CD4-positive, alpha-beta T cell treated with Interferon gamma for 1 hour (primary cell): Measurements from ENCODE around the gene ARRB2.
"Not testable (repeated sequence)": the region's sequence is repeated elsewhere in the genome, so short reads cannot be mapped to it uniquely, and the experiment has no call there.

Experiments
- DNase-seq: peaks from one replicate; pipeline ENCODE4 v3.0.0-alpha.2; 2020

Gene ARRB2

DNA sequence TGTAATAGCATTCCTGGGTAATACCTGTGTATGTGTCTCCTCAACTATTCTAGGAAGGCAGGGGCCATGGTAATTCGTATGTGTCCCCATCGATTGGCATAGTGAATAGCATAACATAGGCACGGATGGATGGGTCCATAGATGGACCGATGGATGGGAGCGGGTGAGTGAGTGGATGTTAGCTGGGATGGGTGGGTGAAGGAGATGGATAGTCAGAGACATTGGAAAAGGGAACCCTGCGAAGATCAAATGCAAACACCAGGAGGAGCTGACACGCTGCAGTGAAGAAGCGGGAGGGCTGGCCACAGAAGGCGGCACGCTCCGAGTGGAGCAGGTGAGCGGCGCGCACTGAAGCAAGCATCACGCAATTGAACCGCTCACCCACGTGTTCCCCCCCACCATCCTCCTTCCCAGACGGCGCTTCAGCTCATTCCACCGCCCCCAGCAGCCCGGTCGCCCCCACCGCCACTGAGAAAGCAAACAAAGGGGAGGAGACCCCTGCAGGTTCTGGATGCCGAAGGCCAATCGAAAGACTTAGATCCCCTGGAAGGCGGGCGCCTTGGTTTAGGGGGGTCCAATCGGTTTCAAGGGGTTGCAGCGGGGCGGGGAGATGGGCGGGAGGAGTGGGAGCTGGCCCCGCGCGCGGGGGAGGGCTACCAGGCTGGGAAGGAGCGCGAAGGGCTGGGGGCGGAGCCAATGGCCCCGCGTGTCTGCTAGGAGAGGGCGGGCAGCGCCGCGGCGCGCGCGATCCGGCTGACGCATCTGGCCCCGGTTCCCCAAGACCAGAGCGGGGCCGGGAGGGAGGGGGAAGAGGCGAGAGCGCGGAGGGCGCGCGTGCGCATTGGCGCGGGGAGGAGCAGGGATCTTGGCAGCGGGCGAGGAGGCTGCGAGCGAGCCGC is at the start of gene ARRB2:
TSS of gene ARRB2 (plus strand) at position 839 of the 899 bp plus-strand sequence. CDS start 90 bp downstream, outside the sequence.
- peak; percentile 99 for DNase-seq

GRCh38 chr17:4663711-4664110 is 46.7 kb upstream of the ARRB2 start:
- no peak for DNase-seq

DNA sequence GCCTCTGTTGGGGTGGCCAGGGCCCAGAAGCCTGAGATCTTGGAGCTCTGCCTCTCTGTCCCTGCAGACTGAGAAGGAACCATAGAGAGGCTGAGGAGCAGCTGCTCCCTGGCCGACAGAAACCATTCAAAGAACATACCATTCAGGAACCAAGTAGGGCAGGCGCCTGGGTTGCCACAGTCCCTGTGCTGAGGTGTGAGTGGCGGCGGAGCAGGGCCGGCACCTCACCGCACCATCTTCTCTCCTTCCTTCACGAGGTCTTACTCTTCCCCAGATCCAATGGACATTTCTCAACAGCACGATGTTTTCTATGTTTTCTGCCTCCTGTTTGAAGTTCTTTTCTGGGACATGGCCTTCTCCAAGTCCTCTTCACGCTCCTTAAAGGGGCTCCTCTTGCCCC is 46.2 kb upstream of the ARRB2 start:
- DNase-seq: no peak

GRCh38 chr17:4665027-4665426 is 45.4 kb upstream of the ARRB2 start:
- DNase-seq: no peak

DNA sequence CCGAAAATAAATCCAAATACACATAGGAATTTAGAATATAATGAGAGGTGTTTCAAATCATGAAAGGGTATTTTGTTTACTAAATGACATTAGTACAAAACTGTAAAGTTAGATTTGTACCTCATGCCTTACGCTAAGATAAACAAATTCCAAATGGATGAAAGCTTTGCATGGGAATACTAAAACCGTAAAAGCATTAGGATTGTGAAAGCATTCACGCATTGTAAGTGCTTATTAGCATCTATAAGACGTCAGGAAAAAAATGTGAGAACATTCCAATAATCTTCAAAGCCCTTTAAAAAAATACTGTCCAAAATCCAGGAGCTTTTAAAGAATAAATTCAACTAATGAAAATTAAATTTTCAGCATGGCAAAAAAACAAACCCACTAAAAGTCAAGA is 44.1 kb upstream of the ARRB2 start:
- no peak for DNase-seq

DNA sequence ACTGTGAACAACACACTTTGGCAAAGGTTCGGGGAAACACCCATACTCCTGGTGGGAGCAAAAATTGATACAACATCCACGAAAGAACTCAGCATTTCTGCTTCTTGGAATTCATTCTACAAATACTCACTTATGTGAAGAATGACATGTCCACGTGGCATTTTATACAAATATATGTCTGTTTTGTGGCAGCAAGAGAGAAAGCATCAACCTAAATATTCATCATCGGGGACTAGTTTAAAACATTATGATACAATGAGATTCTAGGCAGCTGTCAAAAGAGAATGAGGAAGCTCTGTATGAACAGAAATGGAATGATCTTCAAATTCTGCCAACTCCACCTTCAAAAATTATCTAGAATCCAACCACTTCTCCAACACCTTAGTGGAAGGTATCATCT is 43.3 kb upstream of the ARRB2 start:
- DNase-seq: no peak

GRCh38 chr17:4672055-4672630 is 38.3 kb upstream of the ARRB2 start:
- DNase-seq: no peak

DNA sequence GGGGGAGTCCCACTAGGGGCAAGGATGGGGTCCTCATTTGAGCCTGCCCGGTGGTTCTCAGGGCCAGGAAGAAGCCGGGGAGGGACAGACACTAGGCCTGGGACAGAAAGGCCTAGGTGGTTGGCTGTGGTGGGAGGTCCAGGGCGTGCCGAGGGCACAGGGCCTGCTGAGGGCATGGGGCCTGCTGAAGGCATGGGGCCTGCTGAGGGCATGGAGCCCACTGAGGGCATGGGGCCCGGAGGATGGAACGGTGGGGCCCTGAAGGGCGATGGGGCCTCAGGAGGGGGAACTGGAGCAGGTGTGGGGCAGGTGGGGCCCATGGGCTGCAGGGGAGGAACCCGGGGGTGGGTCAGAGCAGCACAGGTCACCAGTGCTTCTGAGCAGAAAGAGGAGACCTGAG is 37.7 kb upstream of the ARRB2 start:
- DNase-seq: no peak

DNA sequence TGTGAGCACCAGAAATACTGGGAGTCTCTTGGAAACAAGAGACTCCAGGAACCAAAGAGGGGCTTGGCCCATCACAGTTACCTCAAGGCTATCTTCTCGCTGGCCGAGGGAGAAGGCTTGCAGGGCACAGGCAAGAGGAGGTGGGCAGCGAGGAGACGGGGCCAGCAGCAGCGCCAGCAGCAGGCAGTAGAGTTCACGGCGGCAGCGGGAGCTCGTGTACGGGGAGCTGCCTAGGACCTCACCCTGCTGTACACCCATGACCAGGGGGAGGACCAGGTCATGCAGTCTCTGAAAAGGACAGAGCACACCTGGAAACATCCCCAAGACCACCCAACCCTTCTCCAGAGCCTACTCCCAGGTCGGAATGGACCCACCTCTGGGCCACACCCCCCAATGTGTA is 37.3 kb upstream of the ARRB2 start:
- no peak for DNase-seq

GRCh38 chr17:4673986-4674684 is 36.3 kb upstream of the ARRB2 start:
- no peak for DNase-seq

DNA sequence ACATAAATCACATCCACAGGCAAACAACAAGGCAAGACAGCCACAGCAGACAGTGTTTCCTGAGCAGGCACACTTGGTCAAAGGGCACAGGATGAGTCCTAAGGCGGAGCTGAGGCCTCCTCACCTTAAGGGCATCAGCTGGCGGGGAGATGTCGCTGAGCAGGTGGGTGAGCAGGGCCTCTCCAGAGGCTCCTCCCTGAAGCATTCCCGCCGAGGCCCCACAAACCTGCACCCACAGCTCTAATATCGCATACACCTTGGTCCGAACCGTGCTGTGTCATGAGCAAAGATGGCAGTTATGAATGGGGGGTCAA is 35.8 kb upstream of the ARRB2 start:
- no peak for DNase-seq

GRCh38 chr17:4675791-4676190 is 34.6 kb upstream of the ARRB2 start:
- no peak for DNase-seq

DNA sequence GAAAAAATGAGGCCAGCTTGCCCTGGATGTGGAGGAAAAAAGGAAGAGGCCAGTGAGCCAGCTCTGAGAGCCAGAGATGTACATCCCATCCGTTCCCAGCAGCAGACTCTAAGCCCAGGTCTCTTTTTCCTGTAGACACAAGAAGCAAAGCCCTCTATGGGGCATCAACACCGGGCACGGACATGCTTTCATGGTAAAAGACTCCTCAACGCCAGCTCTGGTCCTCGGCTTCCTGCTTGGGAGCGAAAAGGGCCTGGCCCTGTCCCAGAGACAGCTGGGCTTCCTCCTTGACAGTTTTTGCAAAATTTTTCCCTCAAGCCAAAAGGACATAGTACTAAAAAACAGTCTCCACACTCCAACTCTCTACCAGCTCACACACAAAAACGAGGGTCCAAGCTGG is 33.6 kb upstream of the ARRB2 start:
- DNase-seq: no peak

- DNase-seq: no peak
These were observed 31.9 kb upstream of the ARRB2 start for GRCh38 chr17:4678448-4679026.

- DNase-seq: no peak
These were observed 30.8 kb upstream of the ARRB2 start for GRCh38 chr17:4679658-4680057.

GRCh38 chr17:4683739-4684138 is 26.7 kb upstream of the ARRB2 start:
- not testable (repeated sequence) for DNase-seq

- not testable (repeated sequence) for DNase-seq
These were observed 20.6 kb upstream of the ARRB2 start for GRCh38 chr17:4689872-4690271.

- DNase-seq: no peak
These were observed 19.7 kb upstream of the ARRB2 start for GRCh38 chr17:4690745-4691144.

- DNase-seq: no peak
These were observed 18.7 kb upstream of the ARRB2 start for GRCh38 chr17:4691686-4692085.

GRCh38 chr17:4693416-4693815 is 17.0 kb upstream of the ARRB2 start:
- no peak for DNase-seq

- no peak for DNase-seq
These were observed 14.0 kb upstream of the ARRB2 start for GRCh38 chr17:4696437-4696805.

GRCh38 chr17:4699401-4700056 is 10.9 kb upstream of the ARRB2 start:
- not testable (repeated sequence) for DNase-seq

GRCh38 chr17:4701116-4701515 is 9.3 kb upstream of the ARRB2 start:
- DNase-seq: no peak
